Loucy (cell line): ENCODE results near the gene KRAS.

Experiments
- EZH2phosphoT487 ChIP-seq: fragments of 200-600 bp; IDR thresholded peaks from 2 replicates; pipeline ENCODE4 v1.6.1; 2018; ENCODE audit warnings: antibody characterized with exemption, mild to moderate bottlenecking, moderate library complexity, borderline replicate concordance
- TF ChIP-seq, protein P1 (sequence below): fragments of 200-600 bp; sonication (generic); conservative IDR thresholded peaks from 2 replicates; pipeline ENCODE4 v1.5.1; 2014; ENCODE audit warnings: mild to moderate bottlenecking, antibody characterized with exemption, low read length

DNA sequence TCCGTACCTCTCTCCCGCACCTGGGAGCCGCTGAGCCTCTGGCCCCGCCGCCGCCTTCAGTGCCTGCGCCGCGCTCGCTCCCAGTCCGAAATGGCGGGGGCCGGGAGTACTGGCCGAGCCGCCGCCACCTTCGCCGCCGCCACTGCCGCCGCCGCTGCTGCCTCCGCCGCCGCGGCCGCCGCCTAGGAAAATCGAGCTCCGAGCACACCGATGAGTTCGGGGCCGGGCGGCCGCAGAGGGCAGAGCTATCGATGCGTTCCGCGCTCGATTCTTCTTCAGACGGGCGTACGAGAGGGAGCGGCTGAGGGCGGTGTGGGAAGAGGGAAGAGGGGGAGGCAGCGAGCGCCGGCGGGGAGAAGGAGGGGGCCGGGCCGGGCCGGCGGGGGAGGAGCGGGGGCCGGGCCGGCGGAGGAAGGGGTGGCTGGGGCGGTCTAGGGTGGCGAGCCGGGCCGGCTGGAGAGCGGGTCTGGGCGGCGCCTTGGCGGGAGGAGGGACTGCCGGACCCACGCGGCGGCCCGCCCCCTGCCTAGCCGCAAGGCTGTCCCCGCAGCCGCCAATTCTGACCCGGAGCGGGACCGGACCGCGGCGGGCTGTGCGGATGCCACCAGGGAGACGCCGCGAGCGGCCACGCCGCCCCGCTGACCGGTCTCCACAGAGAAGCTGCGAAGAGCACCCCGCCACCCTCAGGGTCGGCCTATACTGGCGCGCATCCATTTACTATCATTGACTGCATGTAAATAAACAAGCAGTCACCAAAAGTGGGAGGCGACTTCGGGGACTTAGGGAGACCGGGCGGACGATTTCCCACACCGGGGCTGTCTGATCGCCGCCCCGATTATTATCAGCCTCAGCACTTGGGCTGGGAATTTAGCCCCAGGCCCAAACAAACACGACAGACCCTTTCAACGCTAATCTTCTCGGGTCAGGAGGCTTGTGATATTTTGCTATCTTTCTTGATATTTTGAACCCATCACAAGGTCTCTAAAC is at the start of gene KRAS:
- TF ChIP-seq, protein P1, sequence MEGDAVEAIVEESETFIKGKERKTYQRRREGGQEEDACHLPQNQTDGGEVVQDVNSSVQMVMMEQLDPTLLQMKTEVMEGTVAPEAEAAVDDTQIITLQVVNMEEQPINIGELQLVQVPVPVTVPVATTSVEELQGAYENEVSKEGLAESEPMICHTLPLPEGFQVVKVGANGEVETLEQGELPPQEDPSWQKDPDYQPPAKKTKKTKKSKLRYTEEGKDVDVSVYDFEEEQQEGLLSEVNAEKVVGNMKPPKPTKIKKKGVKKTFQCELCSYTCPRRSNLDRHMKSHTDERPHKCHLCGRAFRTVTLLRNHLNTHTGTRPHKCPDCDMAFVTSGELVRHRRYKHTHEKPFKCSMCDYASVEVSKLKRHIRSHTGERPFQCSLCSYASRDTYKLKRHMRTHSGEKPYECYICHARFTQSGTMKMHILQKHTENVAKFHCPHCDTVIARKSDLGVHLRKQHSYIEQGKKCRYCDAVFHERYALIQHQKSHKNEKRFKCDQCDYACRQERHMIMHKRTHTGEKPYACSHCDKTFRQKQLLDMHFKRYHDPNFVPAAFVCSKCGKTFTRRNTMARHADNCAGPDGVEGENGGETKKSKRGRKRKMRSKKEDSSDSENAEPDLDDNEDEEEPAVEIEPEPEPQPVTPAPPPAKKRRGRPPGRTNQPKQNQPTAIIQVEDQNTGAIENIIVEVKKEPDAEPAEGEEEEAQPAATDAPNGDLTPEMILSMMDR = no peak
- TF ChIP-seq EZH2phosphoT487 = no peak
